WI38 (cell line): ENCODE measurements around the gene SCGN.

Experiments
- H3K4me3 ChIP-seq: 2 replicates; pipeline ENCODE4 v1.5.1; 2011; ENCODE audit warnings: low read depth, mild to moderate bottlenecking, control low read depth, low read length
- TF ChIP-seq, protein P1 (sequence below): IDR thresholded peaks from 2 replicates; pipeline ENCODE4 v1.5.1; 2012; ENCODE audit warnings: low read depth, mild to moderate bottlenecking, control low read depth, low read length

Gene SCGN

GRCh38 chr6:25649611-25650010 is 2.4 kb upstream of the SCGN start:
- H3K4me3 ChIP-seq = no peak overlapping the region
- TF ChIP-seq, protein P1, sequence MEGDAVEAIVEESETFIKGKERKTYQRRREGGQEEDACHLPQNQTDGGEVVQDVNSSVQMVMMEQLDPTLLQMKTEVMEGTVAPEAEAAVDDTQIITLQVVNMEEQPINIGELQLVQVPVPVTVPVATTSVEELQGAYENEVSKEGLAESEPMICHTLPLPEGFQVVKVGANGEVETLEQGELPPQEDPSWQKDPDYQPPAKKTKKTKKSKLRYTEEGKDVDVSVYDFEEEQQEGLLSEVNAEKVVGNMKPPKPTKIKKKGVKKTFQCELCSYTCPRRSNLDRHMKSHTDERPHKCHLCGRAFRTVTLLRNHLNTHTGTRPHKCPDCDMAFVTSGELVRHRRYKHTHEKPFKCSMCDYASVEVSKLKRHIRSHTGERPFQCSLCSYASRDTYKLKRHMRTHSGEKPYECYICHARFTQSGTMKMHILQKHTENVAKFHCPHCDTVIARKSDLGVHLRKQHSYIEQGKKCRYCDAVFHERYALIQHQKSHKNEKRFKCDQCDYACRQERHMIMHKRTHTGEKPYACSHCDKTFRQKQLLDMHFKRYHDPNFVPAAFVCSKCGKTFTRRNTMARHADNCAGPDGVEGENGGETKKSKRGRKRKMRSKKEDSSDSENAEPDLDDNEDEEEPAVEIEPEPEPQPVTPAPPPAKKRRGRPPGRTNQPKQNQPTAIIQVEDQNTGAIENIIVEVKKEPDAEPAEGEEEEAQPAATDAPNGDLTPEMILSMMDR = no peak

- TF ChIP-seq, protein P1 = no peak
Measured at GRCh38 chr6:25655723-25656122, 3.7 kb downstream of the SCGN start.

GRCh38 chr6:25659633-25660368 is 7.8 kb downstream of the SCGN start:
- TF ChIP-seq, protein P1 = no peak
- no peak overlapping the region for H3K4me3 ChIP-seq

More at GRCh38 chr6:25655723-25656122, 3.7 kb downstream of the SCGN start:
- no peak overlapping the region for H3K4me3 ChIP-seq

DNA sequence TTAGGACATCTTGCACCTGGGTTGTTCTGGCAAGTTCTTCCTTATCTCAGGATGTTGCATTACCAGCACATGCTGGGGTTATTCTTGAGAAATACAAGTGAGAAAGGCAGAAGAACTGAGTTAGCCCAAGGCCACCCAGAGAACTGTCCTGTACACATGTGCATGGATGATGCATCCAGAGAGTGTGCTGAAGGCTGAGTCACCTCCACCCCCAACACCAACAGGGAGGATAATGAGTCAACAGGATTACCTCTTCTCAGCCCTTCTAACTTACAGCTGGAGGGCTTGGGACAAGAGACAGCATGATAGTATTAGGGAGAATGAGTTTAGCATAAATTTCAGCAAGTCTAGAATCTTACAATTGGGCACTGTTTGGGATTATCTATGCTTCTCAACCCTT is 8.5 kb downstream of the SCGN start:
- H3K4me3 ChIP-seq = no peak overlapping the region
- TF ChIP-seq, protein P1 = no peak

- no peak overlapping the region for H3K4me3 ChIP-seq
- TF ChIP-seq, protein P1 = no peak
Measured at GRCh38 chr6:25661129-25661779, 9.2 kb downstream of the SCGN start.

GRCh38 chr6:25665455-25665854 is 13.4 kb downstream of the SCGN start:
- TF ChIP-seq, protein P1 = no peak
- H3K4me3 ChIP-seq = no peak overlapping the region

DNA sequence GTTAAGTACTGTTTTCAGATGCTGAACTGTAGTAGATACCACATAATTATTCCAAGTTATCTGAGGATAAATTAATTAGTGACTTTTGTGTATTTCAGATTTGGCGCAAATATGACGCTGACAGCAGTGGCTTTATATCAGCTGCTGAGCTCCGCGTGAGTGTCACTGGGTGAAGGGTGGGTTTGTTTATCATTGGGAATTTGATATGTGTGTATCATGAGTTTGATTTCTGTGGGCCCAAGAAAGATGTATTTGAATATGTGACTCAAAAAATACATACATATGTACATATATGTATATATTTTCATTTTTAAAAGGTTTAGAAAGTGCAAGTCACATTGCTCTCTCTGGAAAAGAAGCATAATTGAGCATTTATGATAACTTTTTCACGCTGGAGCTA is 17.4 kb downstream of the SCGN start:
- TF ChIP-seq, protein P1 = no peak
- no peak overlapping the region for H3K4me3 ChIP-seq
